Inflammatory macrophage treated with lipopolysaccharide for 1 hour (primary cell): ENCODE data around the gene SEC14L6.
A peak's percentile ranks its signal among the peaks of the same experiment; 100 is the strongest.
"Not testable (repeated sequence)": the region's sequence is repeated elsewhere in the genome, so short reads cannot be mapped to it uniquely, and the experiment has no call there.

Experiments
- DNase-seq, 2 donors: peaks; one replicate each; pipeline ENCODE4 v3.0.0-alpha.2; 2020 to 2022

SEC14L6 gene

GRCh38 chr22:30566125-30566524, 19.6 kb upstream of the SEC14L6 start:
- DNase-seq = no peak

GRCh38 chr22:30565341-30565740, 18.8 kb upstream of the SEC14L6 start:
- DNase-seq = no peak

- DNase-seq = no peak
Observed at GRCh38 chr22:30564761-30565119, 18.2 kb upstream of the SEC14L6 start.

GRCh38 chr22:30564045-30564760, 17.7 kb upstream of the SEC14L6 start:
- DNase-seq = no peak

- DNase-seq = no peak
Observed at GRCh38 chr22:30562366-30562765, 15.8 kb upstream of the SEC14L6 start.

GRCh38 chr22:30561402-30562189, 15.1 kb upstream of the SEC14L6 start:
- DNase-seq = no peak

GRCh38 chr22:30560643-30561202, 14.2 kb upstream of the SEC14L6 start:
- not testable (repeated sequence) for DNase-seq

GRCh38 chr22:30559889-30560288, 13.3 kb upstream of the SEC14L6 start:
- DNase-seq = no peak

GRCh38 chr22:30557243-30557642, 10.7 kb upstream of the SEC14L6 start:
- no peak for DNase-seq

- DNase-seq = no peak
Observed at GRCh38 chr22:30556388-30556787, 9.8 kb upstream of the SEC14L6 start.

- DNase-seq = no peak
Observed at GRCh38 chr22:30555282-30556210, 9.0 kb upstream of the SEC14L6 start.

GRCh38 chr22:30553971-30554370, 7.4 kb upstream of the SEC14L6 start:
- no peak for DNase-seq

- DNase-seq = no peak
Observed at GRCh38 chr22:30552719-30553118, 6.2 kb upstream of the SEC14L6 start.

- DNase-seq = not testable (repeated sequence)
Observed at GRCh38 chr22:30551813-30552212, 5.3 kb upstream of the SEC14L6 start.

GRCh38 chr22:30547188-30547587, 647 bp upstream of the SEC14L6 start:
- no peak for DNase-seq

- DNase-seq = no peak
Observed at GRCh38 chr22:30542811-30543188, 3.7 kb downstream of the SEC14L6 start.

GRCh38 chr22:30541961-30542810, 4.4 kb downstream of the SEC14L6 start:
- peak; percentile 33 for DNase-seq

GRCh38 chr22:30541511-30541910, 5.0 kb downstream of the SEC14L6 start:
- not testable (repeated sequence) for DNase-seq

- DNase-seq = no peak
Observed at GRCh38 chr22:30539368-30539767, 7.2 kb downstream of the SEC14L6 start.

GRCh38 chr22:30538280-30538679, 8.3 kb downstream of the SEC14L6 start:
- no peak for DNase-seq

- DNase-seq = no peak
Observed at GRCh38 chr22:30537083-30537731, 9.3 kb downstream of the SEC14L6 start.
